HCT116 (cell line): ENCODE measurements around the gene ARMS2. TPM values are rescaled to one million over a fixed set of nuclear protein-coding genes. Genes with fewer than 3 reads are reported as not detected.

Experiments
- ATAC-seq: fragments of 200-7000 bp; cut with Tn5 transposase; 2 replicates; pipeline ENCODE4 v1.9.1; 2020; ENCODE audit warnings: mild to moderate bottlenecking, moderate library complexity
- Bru-seq: library from RNA; stranded (reverse); fragments of 400-500 nt; gene quantifications from one replicate; lab custom pipeline; 2021; lab: Mats Ljungman, UMichigan
- BruChase-seq, 2 experiments: library from RNA; stranded (reverse); fragments of 400-500 nt; gene quantifications; one replicate each; lab custom pipeline; 2021; lab: Mats Ljungman, UMichigan
- BruUV-seq: library from RNA; stranded (reverse); fragments of 400-500 nt; replicated peaks from 2 replicates; lab custom pipeline; 2021; lab: Mats Ljungman, UMichigan
- CTCF ChIA-PET: fragments of 300-600 bp; sonication (Branson Sonifier 250); formaldehyde crosslinking; loops from one replicate; lab custom pipeline; 2021; ENCODE audit warnings: antibody characterized with exemption; lab: Charles Lee
- POLR2A ChIA-PET: fragments of 300-600, 350-600 bp; sonication (Branson Sonifier 250); formaldehyde crosslinking; loops from one replicate; lab custom pipeline; 2021; ENCODE audit warnings: antibody characterized with exemption; lab: Charles Lee
- RAD21 ChIA-PET, 2 experiments: fragments of 300-600 bp; sonication (Branson Sonifier 250); formaldehyde crosslinking; loops; one replicate each; lab custom pipeline; 2023; ENCODE audit warnings: low total read pairs in 2 of 2; ENCODE audit not compliant: uncharacterized antibody in 2 of 2, unreplicated experiment in 2 of 2, low non-redundant PET in 1 of 2; lab: Charles Lee
- DNase-seq: peaks from one replicate; pipeline ENCODE4 v3.0.0-alpha.2; 2010; ENCODE audit warnings: low read depth, low spot score
- H2AFZ ChIP-seq: fragments of 200-600 bp; shearing (Covaris generic), sonication (generic); 2 replicates; pipeline ENCODE4 v1.6.1; 2017; ENCODE audit warnings: low read depth, mixed run types, mixed read lengths, antibody characterized with exemption, low read length; ENCODE audit not compliant: poor library complexity, severe bottlenecking
- H3K27ac ChIP-seq: 2 replicates; pipeline ENCODE4 v1.5.1; 2012; ENCODE audit warnings: low read depth, low read length
- H3K27me3 ChIP-seq: fragments of 200-600 bp; sonication (generic); 2 replicates; pipeline ENCODE4 v1.6.1; 2016; ENCODE audit warnings: mixed run types, low read length, mixed read lengths; ENCODE audit not compliant: insufficient read depth
- H3K36me3 ChIP-seq, 2 experiments: fragments of 200-500 bp in 1 of 2; fragments of 200-600 bp in 1 of 2; sonication (Bioruptor generic) in 1 of 2; sonication (generic) in 1 of 2; 2 replicates each; pipeline versions ENCODE4 v1.5.1 to v1.6.1; 2014 to 2016; ENCODE audit warnings: low read length in 2 of 2, inconsistent platforms in 1 of 2, mixed read lengths in 1 of 2, mixed run types in 1 of 2; ENCODE audit not compliant: insufficient read depth in 2 of 2, control insufficient read depth in 1 of 2
- H3K4me1 ChIP-seq, 2 experiments: fragments of 200-600 bp in 1 of 2; sonication (generic) in 1 of 2; 2 replicates each; pipeline versions ENCODE4 v1.5.1 to v1.6.1; 2012 to 2017; ENCODE audit warnings: low read length in 2 of 2, inconsistent platforms in 1 of 2, mild to moderate bottlenecking in 1 of 2, mixed read lengths in 1 of 2, mixed run types in 1 of 2, moderate library complexity in 1 of 2; ENCODE audit not compliant: insufficient read depth in 2 of 2, control insufficient read depth in 1 of 2
- H3K4me2 ChIP-seq: fragments of 200-600 bp; sonication (generic); 2 replicates; pipeline ENCODE4 v1.6.1; 2017; ENCODE audit warnings: mixed run types, low read length, mixed read lengths
- H3K4me3 ChIP-seq, 2 experiments: fragments of 200-600 bp in 1 of 2; sonication (generic) in 1 of 2; replicated peaks in 1 of 2; 2 replicates each; pipeline ENCODE4 v1.5.1; 2011 to 2016; ENCODE audit warnings: low read length in 2 of 2, control low read depth in 1 of 2, low read depth in 1 of 2, mild to moderate bottlenecking in 1 of 2, mixed read lengths in 1 of 2, mixed run types in 1 of 2
- H3K79me2 ChIP-seq: fragments of 200-600 bp; sonication (generic); 2 replicates; pipeline ENCODE4 v1.6.1; 2017; ENCODE audit warnings: mild to moderate bottlenecking, mixed run types, low read length, moderate library complexity, mixed read lengths; ENCODE audit not compliant: insufficient read depth
- H3K9ac ChIP-seq: fragments of 200-600 bp; sonication (generic); 2 replicates; pipeline ENCODE4 v1.6.1; 2016; ENCODE audit warnings: low read length, mixed read lengths
- H3K9me2 ChIP-seq: fragments of 200-600 bp; sonication (generic), shearing (Covaris generic); 2 replicates; pipeline ENCODE4 v1.6.1; 2017; ENCODE audit warnings: mixed run types, mild to moderate bottlenecking, moderate library complexity; ENCODE audit not compliant: insufficient read depth
- H3K9me3 ChIP-seq, 2 experiments: fragments of 200-500 bp in 1 of 2; fragments of 200-600 bp in 1 of 2; sonication (Bioruptor generic) in 1 of 2; sonication (generic) in 1 of 2; 2 replicates each; pipeline ENCODE4 v1.6.1; 2014 to 2017; ENCODE audit warnings: low read length in 2 of 2, mixed read lengths in 2 of 2, inconsistent platforms in 1 of 2, low read depth in 1 of 2, mild to moderate bottlenecking in 1 of 2, mixed run types in 1 of 2, moderate library complexity in 1 of 2; ENCODE audit not compliant: control insufficient read depth in 1 of 2, insufficient read depth in 1 of 2
- H4K20me1 ChIP-seq: fragments of 200-600 bp; sonication (generic), shearing (Covaris generic); 2 replicates; pipeline ENCODE4 v1.6.1; 2017; ENCODE audit warnings: mixed run types, mild to moderate bottlenecking, moderate library complexity; ENCODE audit not compliant: insufficient read depth
- ATF3 ChIP-seq: IDR thresholded peaks from 2 replicates; pipeline ENCODE4 v1.6.1; 2012
- CEBPB ChIP-seq: IDR thresholded peaks from 2 replicates; pipeline ENCODE4 v1.6.1; 2012; ENCODE audit warnings: low read depth
- EGR1 ChIP-seq: IDR thresholded peaks from 2 replicates; pipeline ENCODE4 v1.6.1; 2012; ENCODE audit warnings: low read depth
- RAD21 ChIP-seq: IDR thresholded peaks from 2 replicates; pipeline ENCODE4 v1.6.1; 2012; ENCODE audit warnings: low read depth, mild to moderate bottlenecking
- REST ChIP-seq: IDR thresholded peaks from 2 replicates; pipeline ENCODE4 v1.6.1; 2012; ENCODE audit warnings: low read depth
- SRF ChIP-seq: IDR thresholded peaks from 2 replicates; pipeline ENCODE4 v1.6.1; 2012; ENCODE audit warnings: low read depth
- TCF7L2 ChIP-seq: IDR thresholded peaks from 2 replicates; pipeline ENCODE4 v1.7.0; 2011; ENCODE audit warnings: borderline replicate concordance, inconsistent platforms; ENCODE audit not compliant: insufficient read depth, insufficient read length; ENCODE audit errors: extremely low read depth
- ZBTB33 ChIP-seq: IDR thresholded peaks from 2 replicates; pipeline ENCODE4 v1.6.1; 2011; ENCODE audit warnings: mild to moderate bottlenecking, low read length, moderate library complexity; ENCODE audit not compliant: insufficient replicate concordance; ENCODE audit errors: extremely low read depth
- ZNF274 ChIP-seq: fragments of 200-500 bp; sonication (Bioruptor generic); IDR thresholded peaks from 2 replicates; pipeline ENCODE4 v1.6.1; 2014; ENCODE audit warnings: mild to moderate bottlenecking, low read depth, low read length, inconsistent platforms
- intact Hi-C: fragments of 100-400 bp; cut with micrococcal nuclease; formaldehyde crosslinking; loops from 2 replicates; pipeline ENCODE4 v1.10.0; 2022
- long read RNA-seq: library from polyadenylated mRNA; unstranded; transcript quantifications from one replicate; pipeline ENCODE4 v2.0.0, GENCODE V29; 2021; ENCODE audit not compliant: unreplicated experiment
- polyA plus RNA-seq: library from polyadenylated mRNA; unstranded; fragments of >200 nt; gene quantifications from 2 replicates; pipeline ENCODE4 v1.2.1, GENCODE V29; 2012; ENCODE audit warnings: missing spikeins
- total RNA-seq: library from RNA; stranded (reverse); gene quantifications from one replicate; pipeline ENCODE4 v1.2.1, GENCODE V29; 2021; ENCODE audit not compliant: unreplicated experiment

The ARMS2 gene
- not detected for total RNA-seq
- not detected in 2 replicates for polyA plus RNA-seq
- Bru-seq, nascent RNA: not detected
- percentile 16 among the genes with signal in this experiment for BruChase-seq, experiment 1, labeled RNA remaining after a 6-hour chase
- percentile 14 among the genes with signal in this experiment for BruChase-seq, experiment 2, labeled RNA remaining after a 2-hour chase
- long read RNA-seq: 0 reads

- Histone ChIP-seq H3K4me2 (no peak within 1 kb of the TSS), H2AFZ (no peak within 1 kb of the TSS), H3K9me2 (no peaks in the 10 kb centered on the region), H3K4me1 (no peaks in the 10 kb centered on the region), H4K20me1 (no peaks in the 10 kb centered on the region), H3K9me3 (no peaks in the 10 kb centered on the region), H3K4me3 (no peak within 1 kb of the TSS), H3K27ac (no peak within 1 kb of the TSS), H3K36me3 (no peaks in the 10 kb centered on the region), H3K79me2 (no peaks in the 10 kb centered on the region), H3K9ac (no peak within 1 kb of the TSS), H3K27me3 (no peaks in the 10 kb centered on the region)
- TF ChIP-seq TCF7L2: no peak
- TF ChIP-seq CEBPB: no peak
- no peak for TF ChIP-seq ZBTB33
- TF ChIP-seq RAD21: no peak
- no peak for TF ChIP-seq REST
- TF ChIP-seq ATF3: no peak
- TF ChIP-seq ZNF274: no peak
- no peak for TF ChIP-seq SRF
- TF ChIP-seq EGR1: no peak
- ChIA-PET CTCF (interaction anchor here (1.0 to 1.2 kb wide), 2 partner anchors 20 to 111 kb away, joined by 3 to 4 read pairs; no protein-coding TSS in a partner anchor), POLR2A (no interaction called here), RAD21 (no interaction called here)
- ATAC-seq (no peak), DNase-seq (no peak)
- no TSS peak for BruUV-seq
- intact Hi-C loops: no loop called here
Observed at GRCh38 chr10:122454603-122455080, at the start of gene ARMS2. Gene ARMS2, plus strand, starts transcription at chr10:122454653. Its CDS starts 75 bp downstream, at chr10:122454728.
